Gastrocnemius medialis (tissue), 4 donors: ENCODE results near the gene PCCA. TPM values are rescaled to one million over a fixed set of nuclear protein-coding genes. Genes with fewer than 3 reads are reported as not detected.
"Not testable (repeated sequence)": the region's sequence is repeated elsewhere in the genome, so short reads cannot be mapped to it uniquely, and the experiment has no call there.

Experiments
- ATAC-seq, 2 donors: fragments of 150-250 bp; one replicate each; pipeline ENCODE4 v1.9.1; 2016
- DNase-seq, 2 donors: peaks; one replicate each; pipeline ENCODE4 v3.0.0-alpha.2; 2019
- H3K27ac ChIP-seq, 4 donors: fragments of 200-600 bp; sonication (generic); 1 replicate in 1 of 4; 2 replicates in 3 of 4; pipeline ENCODE4 v1.5.1; 2016 to 2018; ENCODE audit warnings: mild to moderate bottlenecking in 2 of 4, moderate library complexity in 1 of 4
- H3K27me3 ChIP-seq, 3 donors: fragments of 200-600 bp; sonication (generic) in 2 of 3; 1 replicate in 1 of 3; 2 replicates in 2 of 3; pipeline versions ENCODE4 v1.5.1 to v1.6.0; 2016 to 2019; ENCODE audit warnings: mild to moderate bottlenecking in 1 of 3, moderate library complexity in 1 of 3
- H3K36me3 ChIP-seq, 2 donors: fragments of 200-600 bp; sonication (generic) in 1 of 2; one replicate each; pipeline ENCODE4 v1.5.1; 2017 to 2018
- H3K4me1 ChIP-seq, 2 donors: fragments of 200-600 bp; sonication (generic) in 1 of 2; one replicate each; pipeline ENCODE4 v1.5.1; 2016 to 2017; ENCODE audit warnings: mild to moderate bottlenecking in 2 of 2
- H3K4me3 ChIP-seq, 4 donors: fragments of 200-600 bp; sonication (generic) in 3 of 4; 1 replicate in 1 of 4; 2 replicates in 3 of 4; pipeline ENCODE4 v1.5.1; 2016 to 2019; ENCODE audit warnings: mild to moderate bottlenecking in 2 of 4
- H3K9me3 ChIP-seq, 3 donors: fragments of 200-600 bp; sonication (generic) in 2 of 3; 1 replicate in 1 of 3; 2 replicates in 2 of 3; pipeline ENCODE4 v1.5.1; 2016 to 2019
- CTCF ChIP-seq, 5 experiments: fragments of 450-650 bp in 3 of 5; fragments of 200-600 bp in 2 of 5; sonication (generic) in 2 of 5; IDR thresholded peaks in 4 of 5; conservative IDR thresholded peaks in 1 of 5; 1 replicate in 4 of 5; 2 replicates in 1 of 5; pipeline ENCODE4 v1.5.1; 2016 to 2019; ENCODE audit warnings: antibody characterized with exemption in 5 of 5, mild to moderate bottlenecking in 3 of 5, moderate library complexity in 3 of 5
- POLR2A ChIP-seq, 2 donors: fragments of 450-650 bp; IDR thresholded peaks; one replicate each; pipeline ENCODE4 v1.6.1; 2017; ENCODE audit warnings: antibody characterized with exemption in 2 of 2, mild to moderate bottlenecking in 2 of 2, moderate library complexity in 2 of 2
- in situ Hi-C, 4 donors: fragments of 200-750 bp; cut with MboI; loops; one replicate each; pipeline versions ENCODE4 v1.15.0 to v1.8.0; 2017; ENCODE audit warnings: low sequenced_read_pairs in 4 of 4
- intact Hi-C: fragments of 100-400 bp; cut with DNase I; formaldehyde crosslinking; loops from one replicate; pipeline ENCODE4 v1.15.1; 2023; ENCODE audit warnings: low total_unique reads
- total RNA-seq, 4 donors: library from RNA; depleted of rRNA; stranded (reverse); fragments of >200 nt; gene quantifications; one replicate each; pipeline versions ENCODE4 v1.1.0 to v1.2.3, GENCODE V29; 2016

The PCCA gene
- total RNA-seq, 4 donors from 2014 or later: 7.5 to 19.5 (median 10.8) TPM

GRCh38 chr13:100566543-100566942, 477.6 kb downstream of the PCCA start:
- H3K4me3 ChIP-seq: no peak overlapping the region
- intact Hi-C loops: no loop called here
- peak in 1 of 2 donors; percentile 39 for ATAC-seq

GRCh38 chr13:100573121-100573520, 484.2 kb downstream of the PCCA start:
- in situ Hi-C loops (no loop called here), intact Hi-C loops (no loop called here)
- no peaks in the 10 kb centered on the region for H3K36me3 ChIP-seq
- DNase-seq: peak; percentile 18 to 52
- no peaks in the 10 kb centered on the region for H3K4me1 ChIP-seq
- no peaks in the 10 kb centered on the region for H3K27me3 ChIP-seq
- peak; percentile 63 to 71 for ATAC-seq
- H3K4me3 ChIP-seq: no peak overlapping the region
- no peaks in the 10 kb centered on the region for H3K9me3 ChIP-seq
- no peak overlapping the region for H3K27ac ChIP-seq
- TF ChIP-seq CTCF (IDR thresholded peaks at IDR 0.05 in 4 of 5, conservative IDR thresholded peaks at IDR 0.05 in 1 of 5): peak in 4 of 5 experiments; percentile 25 to 69 (median 58)
- no peak for TF ChIP-seq POLR2A (IDR thresholded peaks at IDR 0.05)

More at GRCh38 chr13:100566543-100566942, 477.6 kb downstream of the PCCA start:
- in situ Hi-C loops: no loop called here
- Histone ChIP-seq H3K27ac (no peak overlapping the region), H3K36me3 (no peaks in the 10 kb centered on the region), H3K4me1 (no peaks in the 10 kb centered on the region), H3K9me3 (no peaks in the 10 kb centered on the region), H3K27me3 (no peaks in the 10 kb centered on the region)
- DNase-seq: no peak
- TF ChIP-seq CTCF (IDR thresholded peaks at IDR 0.05 in 4 of 5, conservative IDR thresholded peaks at IDR 0.05 in 1 of 5) (no peak), POLR2A (IDR thresholded peaks at IDR 0.05) (no peak)

GRCh38 chr13:100577239-100577638, 488.3 kb downstream of the PCCA start:
- DNase-seq, H3K4me1 ChIP-seq, H3K4me3 ChIP-seq, intact Hi-C loops, H3K27ac ChIP-seq, ATAC-seq, H3K36me3 ChIP-seq, H3K9me3 ChIP-seq, H3K27me3 ChIP-seq: not testable (repeated sequence)
- in situ Hi-C loops: loop anchor here in 1 of 4 donors (25.0 kb wide), 1 partner anchor 535 kb away; no protein-coding TSS in a partner anchor

Other genes starting within 250 kb of the PCCA start
- not detected for gene ZIC5, start 117.3 kb upstream of the PCCA start, total RNA-seq
- not detected for gene ZIC2, start 107.3 kb upstream of the PCCA start, total RNA-seq